Neural progenitor cell (in vitro differentiated cells): ENCODE measurements around the gene SNUPN.

Source experiments
- CTCF ChIP-seq: fragments of 200-600 bp; sonication (generic); IDR thresholded peaks from 2 replicates; pipeline ENCODE4 v1.5.1; 2017; ENCODE audit warnings: antibody characterized with exemption, mild to moderate bottlenecking
- EZH2phosphoT487 ChIP-seq: fragments of 200-600 bp; sonication (generic); IDR thresholded peaks from 2 replicates; pipeline ENCODE4 v1.6.1; 2017; ENCODE audit warnings: antibody characterized with exemption

- TF ChIP-seq CTCF (peak; percentile 59), EZH2phosphoT487 (peak; percentile 25)
Observed at GRCh38 chr15:75578948-75579920, 46.3 kb downstream of the SNUPN start, which contains the start of gene PTPN9.
